ENCODE data around the gene FUNDC1.
"Not testable (repeated sequence)": the region's sequence is repeated elsewhere in the genome, so short reads cannot be mapped to it uniquely, and the experiment has no call there.

DNA sequence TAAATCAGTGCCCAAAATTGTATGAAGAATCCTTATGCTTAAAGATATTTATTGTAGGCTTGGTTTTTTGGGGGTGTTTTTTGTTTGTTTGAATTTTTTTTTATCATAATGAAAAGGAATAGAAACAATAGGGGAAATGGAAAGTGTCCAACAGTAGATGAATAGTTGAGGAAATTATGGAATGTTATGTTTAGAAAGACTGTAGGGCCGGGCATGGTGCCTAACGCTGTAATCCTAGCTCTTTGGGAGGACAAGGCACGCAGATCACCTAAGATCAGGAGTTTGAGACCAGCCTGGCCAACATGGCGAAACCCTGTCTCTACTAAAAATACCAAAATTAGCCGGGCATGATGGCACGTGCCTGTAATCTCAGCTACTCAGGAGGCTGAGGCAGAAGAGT is 19.2 kb upstream of the FUNDC1 start:
- TF ChIP-seq, protein P1, sequence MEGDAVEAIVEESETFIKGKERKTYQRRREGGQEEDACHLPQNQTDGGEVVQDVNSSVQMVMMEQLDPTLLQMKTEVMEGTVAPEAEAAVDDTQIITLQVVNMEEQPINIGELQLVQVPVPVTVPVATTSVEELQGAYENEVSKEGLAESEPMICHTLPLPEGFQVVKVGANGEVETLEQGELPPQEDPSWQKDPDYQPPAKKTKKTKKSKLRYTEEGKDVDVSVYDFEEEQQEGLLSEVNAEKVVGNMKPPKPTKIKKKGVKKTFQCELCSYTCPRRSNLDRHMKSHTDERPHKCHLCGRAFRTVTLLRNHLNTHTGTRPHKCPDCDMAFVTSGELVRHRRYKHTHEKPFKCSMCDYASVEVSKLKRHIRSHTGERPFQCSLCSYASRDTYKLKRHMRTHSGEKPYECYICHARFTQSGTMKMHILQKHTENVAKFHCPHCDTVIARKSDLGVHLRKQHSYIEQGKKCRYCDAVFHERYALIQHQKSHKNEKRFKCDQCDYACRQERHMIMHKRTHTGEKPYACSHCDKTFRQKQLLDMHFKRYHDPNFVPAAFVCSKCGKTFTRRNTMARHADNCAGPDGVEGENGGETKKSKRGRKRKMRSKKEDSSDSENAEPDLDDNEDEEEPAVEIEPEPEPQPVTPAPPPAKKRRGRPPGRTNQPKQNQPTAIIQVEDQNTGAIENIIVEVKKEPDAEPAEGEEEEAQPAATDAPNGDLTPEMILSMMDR (IDR thresholded peaks at IDR 0.05), result not testable (repeated sequence)
- not testable (repeated sequence) for TF ChIP-seq POLR2A (IDR thresholded peaks at IDR 0.05)
